ENCODE data around the gene SLC38A10. TPM values are rescaled to one million over a fixed set of nuclear protein-coding genes. Genes with fewer than 3 reads are reported as not detected.

SLC38A10 gene
- total RNA-seq, 1 experiment from 2014 or later = 109 TPM

DNA sequence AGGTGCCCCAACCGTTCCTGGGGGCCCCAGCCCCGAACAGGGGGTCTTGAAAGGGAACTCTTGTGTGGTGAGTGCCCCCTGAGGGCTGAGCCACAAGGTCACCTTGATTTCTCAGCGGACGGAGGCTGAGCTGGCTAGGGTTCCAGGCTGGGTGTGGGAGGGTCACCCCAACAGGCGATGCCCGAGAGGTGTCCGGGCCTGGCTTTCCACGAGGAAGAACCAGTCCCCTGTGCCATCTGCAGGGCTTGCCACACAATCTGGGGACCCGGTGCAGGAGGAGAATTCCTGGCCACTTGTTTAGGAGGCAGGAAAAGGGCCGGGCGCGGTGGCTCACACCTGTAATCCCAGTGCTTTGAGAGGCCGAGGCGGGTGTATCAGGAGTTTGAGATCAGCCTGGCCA, 16.8 kb upstream of the SLC38A10 start:
- ATAC-seq (no peak), DNase-seq (ENCODE audit: low read depth, low spot score) (no peak)
- Histone ChIP-seq H3K4me3 (replicated peaks in 1 of 2; ENCODE audit: low read depth in 1 of 2, low read length in 2 of 2) (no peak overlapping the region), H3K27me3 (ENCODE audit: insufficient read depth, low read length) (no peaks in the 10 kb centered on the region), H4K20me1 (ENCODE audit: insufficient read depth) (no peaks in the 10 kb centered on the region), H2AFZ (ENCODE audit: low read depth, low read length, poor library complexity, severe bottlenecking) (no peak overlapping the region), H3K4me2 (ENCODE audit: low read length) (no peak overlapping the region), H3K4me1 (ENCODE audit: control insufficient read depth in 1 of 2, insufficient read depth in 2 of 2, low read length in 2 of 2) (peaks cover 34 to 39% of the 10 kb centered on the region in 2 experiments), H3K9me2 (ENCODE audit: insufficient read depth) (no peaks in the 10 kb centered on the region), H3K9me3 (ENCODE audit: control insufficient read depth in 1 of 2, insufficient read depth in 1 of 2, low read depth in 1 of 2, low read length in 2 of 2) (no peaks in the 10 kb centered on the region), H3K27ac (ENCODE audit: low read depth, low read length) (no peak overlapping the region; the same call in 1 of the 2 replicates), H3K9ac (ENCODE audit: low read length) (no peak overlapping the region), H3K36me3 (ENCODE audit: control insufficient read depth in 1 of 2, insufficient read depth in 2 of 2, low read length in 2 of 2) (no peaks in the 10 kb centered on the region), H3K79me2 (ENCODE audit: insufficient read depth, low read length) (no peaks in the 10 kb centered on the region; the same call in 1 of the 2 replicates)
- RAD21 ChIA-PET (ENCODE audit: low non-redundant PET in 1 of 2, low total read pairs in 2 of 2, uncharacterized antibody in 2 of 2, unreplicated experiment in 2 of 2) = no interaction called here
- intact Hi-C loops (cut with micrococcal nuclease) = no loop called here
- BruUV-seq (replicated peaks) = no TSS peak
- CTCF ChIA-PET = no interaction called here
- no peak for TF ChIP-seq RAD21 (IDR thresholded peaks at IDR 0.05; ENCODE audit: low read depth)
- no peak for TF ChIP-seq EZH2 (IDR thresholded peaks at IDR 0.05)
- TF ChIP-seq EZH2phosphoT487 (IDR thresholded peaks at IDR 0.05; ENCODE audit: borderline replicate concordance) = no peak
- TF ChIP-seq POLR2A (IDR thresholded peaks at IDR 0.05; ENCODE audit: borderline replicate concordance, extremely low read depth, insufficient read depth, insufficient read length) = no peak
- TF ChIP-seq TCF7L2 (IDR thresholded peaks at IDR 0.05; ENCODE audit: borderline replicate concordance, extremely low read depth, insufficient read depth, insufficient read length) = no peak
- TF ChIP-seq, protein P1, sequence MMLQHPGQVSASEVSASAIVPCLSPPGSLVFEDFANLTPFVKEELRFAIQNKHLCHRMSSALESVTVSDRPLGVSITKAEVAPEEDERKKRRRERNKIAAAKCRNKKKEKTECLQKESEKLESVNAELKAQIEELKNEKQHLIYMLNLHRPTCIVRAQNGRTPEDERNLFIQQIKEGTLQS (IDR thresholded peaks at IDR 0.05) = no peak
- TF ChIP-seq, protein P2, sequence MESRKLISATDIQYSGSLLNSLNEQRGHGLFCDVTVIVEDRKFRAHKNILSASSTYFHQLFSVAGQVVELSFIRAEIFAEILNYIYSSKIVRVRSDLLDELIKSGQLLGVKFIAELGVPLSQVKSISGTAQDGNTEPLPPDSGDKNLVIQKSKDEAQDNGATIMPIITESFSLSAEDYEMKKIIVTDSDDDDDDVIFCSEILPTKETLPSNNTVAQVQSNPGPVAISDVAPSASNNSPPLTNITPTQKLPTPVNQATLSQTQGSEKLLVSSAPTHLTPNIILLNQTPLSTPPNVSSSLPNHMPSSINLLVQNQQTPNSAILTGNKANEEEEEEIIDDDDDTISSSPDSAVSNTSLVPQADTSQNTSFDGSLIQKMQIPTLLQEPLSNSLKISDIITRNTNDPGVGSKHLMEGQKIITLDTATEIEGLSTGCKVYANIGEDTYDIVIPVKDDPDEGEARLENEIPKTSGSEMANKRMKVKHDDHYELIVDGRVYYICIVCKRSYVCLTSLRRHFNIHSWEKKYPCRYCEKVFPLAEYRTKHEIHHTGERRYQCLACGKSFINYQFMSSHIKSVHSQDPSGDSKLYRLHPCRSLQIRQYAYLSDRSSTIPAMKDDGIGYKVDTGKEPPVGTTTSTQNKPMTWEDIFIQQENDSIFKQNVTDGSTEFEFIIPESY (IDR thresholded peaks at IDR 0.05; ENCODE audit: extremely low read depth, insufficient replicate concordance, low read length) = no peak
- TF ChIP-seq FOSL1 (IDR thresholded peaks at IDR 0.05; ENCODE audit: low read depth) = no peak
- no peak for TF ChIP-seq ZNF274 (IDR thresholded peaks at IDR 0.05; ENCODE audit: low read depth, low read length)
- TF ChIP-seq POLR2AphosphoS5 (IDR thresholded peaks at IDR 0.05; ENCODE audit: low read depth, low read length) = no peak
- POLR2A ChIA-PET = interaction anchor here (1.1 to 3.2 kb wide), 2 partner anchors 17 to 83 kb away, joined by 3 to 10 read pairs; partner anchors contain the start of gene BAHCC1
